H1 (cell line): Measurements from ENCODE around the gene EPHA3. TPM values are rescaled to one million over a fixed set of nuclear protein-coding genes. Genes with fewer than 3 reads are reported as not detected.
"Not testable (repeated sequence)": the region's sequence is repeated elsewhere in the genome, so short reads cannot be mapped to it uniquely, and the experiment has no call there.

Experiments
- CTCF ChIA-PET: fragments of 300-600 bp; sonication (Branson Sonifier 250); formaldehyde crosslinking; loops from one replicate; lab custom pipeline; 2021; ENCODE audit not compliant: partially characterized antibody; lab: Charles Lee
- POLR2A ChIA-PET: fragments of 300-600 bp; sonication (Branson Sonifier 250); formaldehyde crosslinking; loops from one replicate; lab custom pipeline; 2021; ENCODE audit warnings: inconsistent platforms; ENCODE audit not compliant: partially characterized antibody; lab: Charles Lee
- DNase-seq, 2 experiments: peaks; one replicate each; pipeline versions ENCODE4 v3.0.0 to v3.0.0-alpha.2; 2010 to 2022; ENCODE audit warnings: low spot score in 2 of 2, low read depth in 1 of 2, mixed read lengths in 1 of 2
- FAIRE-seq: peaks from 2 replicates; lab custom pipeline; 2011; peaks lifted over from hg19 to GRCh38; lab: Jason Lieb, UNC
- H2AFZ ChIP-seq: 2 replicates; pipeline ENCODE4 v1.8.1; 2012; ENCODE audit warnings: low read length, inconsistent platforms
- H2AK5ac ChIP-seq: 2 replicates; pipeline ENCODE4 v1.6.1; 2013; ENCODE audit warnings: low read depth, low read length
- H2BK120ac ChIP-seq: replicated peaks from 2 replicates; pipeline ENCODE3; 2013; ENCODE audit warnings: low read depth, low read length, inconsistent platforms
- H2BK12ac ChIP-seq: 2 replicates; pipeline ENCODE4 v1.6.1; 2013; ENCODE audit warnings: low read depth, low read length
- H2BK15ac ChIP-seq: 2 replicates; pipeline ENCODE4 v1.6.1; 2013; ENCODE audit warnings: low read length
- H2BK20ac ChIP-seq: 2 replicates; pipeline ENCODE4 v1.6.1; 2013; ENCODE audit warnings: low read length
- H2BK5ac ChIP-seq: 2 replicates; pipeline ENCODE4 v1.6.1; 2013; ENCODE audit warnings: low read depth, low read length
- H3K14ac ChIP-seq: 2 replicates; pipeline ENCODE4 v1.6.1; 2013; ENCODE audit warnings: inconsistent platforms; ENCODE audit not compliant: insufficient read length
- H3K18ac ChIP-seq: 2 replicates; pipeline ENCODE4 v1.6.1; 2013; ENCODE audit warnings: low read length; ENCODE audit errors: extremely low read depth
- H3K23ac ChIP-seq: 2 replicates; pipeline ENCODE4 v1.6.1; 2013; ENCODE audit warnings: inconsistent platforms; ENCODE audit not compliant: insufficient read length
- H3K23me2 ChIP-seq: 2 replicates; pipeline ENCODE4 v1.6.1; 2013; ENCODE audit warnings: low read depth, low read length
- H3K27ac ChIP-seq: 2 replicates; pipeline ENCODE4 v1.6.1; 2011; ENCODE audit warnings: low read depth, low read length, inconsistent platforms
- H3K27me3 ChIP-seq, 4 experiments: replicated peaks in 1 of 4; 1 replicate in 1 of 4; 2 replicates in 3 of 4; pipeline versions ENCODE4 v1.6.1 to v1.8.1; 2011 to 2013; ENCODE audit warnings: low read length in 3 of 4, mild to moderate bottlenecking in 3 of 4, inconsistent platforms in 2 of 4, mixed read lengths in 2 of 4, moderate library complexity in 1 of 4; ENCODE audit not compliant: control insufficient read depth in 3 of 4, insufficient read depth in 3 of 4; ENCODE audit errors: extremely low read depth in 1 of 4
- H3K36me3 ChIP-seq, 4 experiments: 2 replicates each; pipeline versions ENCODE4 v1.6.1 to v1.8.1; 2011 to 2013; ENCODE audit warnings: mild to moderate bottlenecking in 4 of 4, low read length in 3 of 4, moderate library complexity in 2 of 4, control low read depth in 1 of 4, inconsistent platforms in 1 of 4; ENCODE audit not compliant: insufficient read depth in 4 of 4, control insufficient read depth in 2 of 4
- H3K4ac ChIP-seq: replicated peaks from 2 replicates; pipeline ENCODE3; 2013; ENCODE audit warnings: low read length, low read depth, mixed read lengths, inconsistent platforms; ENCODE audit not compliant: insufficient read length
- H3K4me1 ChIP-seq, 4 experiments: replicated peaks in 1 of 4; 1 replicate in 1 of 4; 2 replicates in 3 of 4; pipeline versions ENCODE4 v1.6.1 to v1.8.1; 2011 to 2013; ENCODE audit warnings: low read length in 3 of 4, inconsistent platforms in 2 of 4, mixed read lengths in 1 of 4; ENCODE audit not compliant: insufficient read depth in 4 of 4, control insufficient read depth in 3 of 4
- H3K4me2 ChIP-seq, 2 experiments: 2 replicates each; pipeline versions ENCODE4 v1.6.1 to v1.8.1; 2011 to 2013; ENCODE audit warnings: low read depth in 2 of 2, low read length in 2 of 2, control low read depth in 1 of 2, inconsistent platforms in 1 of 2, mild to moderate bottlenecking in 1 of 2; ENCODE audit not compliant: insufficient read depth in 1 of 2
- H3K4me3 ChIP-seq, 4 experiments: fragments of 200-600, 300-600 bp in 1 of 4; sonication (generic), shearing (Covaris generic), sonication (Bioruptor Twin) in 1 of 4; 2 replicates each; pipeline versions ENCODE4 v1.5.1 to v1.8.1; 2011 to 2016; ENCODE audit warnings: low read length in 4 of 4, low read depth in 3 of 4, control low read depth in 2 of 4, inconsistent platforms in 2 of 4, mild to moderate bottlenecking in 2 of 4, mixed read lengths in 1 of 4, moderate library complexity in 1 of 4; ENCODE audit not compliant: insufficient read depth in 2 of 4; ENCODE audit errors: extremely low read depth in 1 of 4
- H3K56ac ChIP-seq: replicated peaks from 2 replicates; pipeline ENCODE3; 2013; ENCODE audit warnings: low read depth, mild to moderate bottlenecking, mixed read lengths, low read length, inconsistent platforms; ENCODE audit not compliant: insufficient read length
- H3K79me1 ChIP-seq: 2 replicates; pipeline ENCODE4 v1.6.1; 2013; ENCODE audit warnings: low read depth, low read length, control low read depth
- H3K79me2 ChIP-seq, 2 experiments: 2 replicates each; pipeline versions ENCODE4 v1.6.1 to v1.8.1; 2012 to 2013; ENCODE audit warnings: low read length in 2 of 2, mild to moderate bottlenecking in 2 of 2, inconsistent platforms in 1 of 2; ENCODE audit not compliant: insufficient read depth in 2 of 2, control insufficient read depth in 1 of 2
- H3K9ac ChIP-seq, 4 experiments: replicated peaks in 1 of 4; 1 replicate in 1 of 4; 2 replicates in 3 of 4; pipeline versions ENCODE4 v1.6.1 to v1.8.1; 2011 to 2013; ENCODE audit warnings: low read depth in 3 of 4, low read length in 3 of 4, control low read depth in 2 of 4, mild to moderate bottlenecking in 2 of 4, moderate library complexity in 2 of 4, inconsistent platforms in 1 of 4; ENCODE audit errors: extremely low read depth in 1 of 4
- H3K9me3 ChIP-seq, 2 experiments: 2 replicates each; pipeline versions ENCODE4 v1.6.1 to v1.8.1; 2012 to 2013; ENCODE audit warnings: mild to moderate bottlenecking in 2 of 2, moderate library complexity in 2 of 2, control low read depth in 1 of 2, inconsistent platforms in 1 of 2, low read depth in 1 of 2, low read length in 1 of 2, mixed read lengths in 1 of 2; ENCODE audit not compliant: insufficient read depth in 2 of 2
- H4K20me1 ChIP-seq, 2 experiments: replicated peaks in 1 of 2; 2 replicates each; pipeline versions ENCODE3 to v1.8.1; 2011 to 2013; ENCODE audit warnings: inconsistent platforms in 2 of 2, low read length in 2 of 2, mild to moderate bottlenecking in 1 of 2; ENCODE audit not compliant: insufficient read depth in 2 of 2, control insufficient read depth in 1 of 2
- H4K5ac ChIP-seq: 2 replicates; pipeline ENCODE4 v1.6.1; 2013; ENCODE audit warnings: low read length, low read depth, mixed read lengths, inconsistent platforms; ENCODE audit not compliant: insufficient read length
- H4K8ac ChIP-seq: 2 replicates; pipeline ENCODE4 v1.8.0; 2013; ENCODE audit warnings: mild to moderate bottlenecking, moderate library complexity, low read length, inconsistent platforms; ENCODE audit not compliant: insufficient read depth; ENCODE audit errors: extremely low read depth
- H4K91ac ChIP-seq: replicated peaks from 2 replicates; pipeline ENCODE3; 2013; ENCODE audit warnings: low read length, mixed read lengths, inconsistent platforms; ENCODE audit not compliant: insufficient read length
- ASH2L ChIP-seq: fragments of 200-600, 300-600 bp; sonication (generic); IDR thresholded peaks from one replicate; pipeline ENCODE4 v1.7.1; 2017; ENCODE audit warnings: low read length
- EGR1 ChIP-seq: IDR thresholded peaks from 2 replicates; pipeline ENCODE4 v1.6.1; 2011; ENCODE audit warnings: low read depth, low read length, borderline replicate concordance
- KDM5A ChIP-seq: fragments of 200-600 bp; IDR thresholded peaks from 2 replicates; pipeline ENCODE4 v1.7.1; 2012; ENCODE audit warnings: mild to moderate bottlenecking, low read length, inconsistent platforms, mixed read lengths
- RBBP5 ChIP-seq: IDR thresholded peaks from 2 replicates; pipeline ENCODE4 v1.7.1; 2012; ENCODE audit warnings: low read depth, mild to moderate bottlenecking, inconsistent platforms, low read length, moderate library complexity, borderline replicate concordance
- WGBS, 2 experiments: shearing (Covaris generic) in 1 of 2; methylation state at CpG; one replicate each; pipeline versions ENCODE4 v1.1.6 to v1.1.7; 2013 to 2015; ENCODE audit warnings: low lambda C conversion rate in 2 of 2, mixed read lengths in 2 of 2, inconsistent platforms in 1 of 2, low coverage in 1 of 2, missing lambda C conversion rate in 1 of 2; ENCODE audit not compliant: insufficient replicate concordance in 2 of 2, insufficient coverage in 1 of 2, insufficient read length in 1 of 2; ENCODE audit errors: extremely low coverage in 1 of 2, missing lambda C conversion rate in 1 of 2; 5-methylcytosine and 5-hydroxymethylcytosine counted together
- polyA plus RNA-seq, 7 experiments: library from polyadenylated mRNA; depleted of rRNA in 3 of 7; stranded (reverse) in 5 of 7; unstranded in 2 of 7; fragments of >200 nt in 5 of 7; fragments of 200-250 nt in 2 of 7; gene quantifications; 1 replicate in 5 of 7; 2 replicates in 1 of 7; 4 replicates in 1 of 7; pipeline versions ENCODE4 v1.2.1 to v1.2.3, GENCODE V29; 2011 to 2013; ENCODE audit warnings: missing spikeins in 2 of 7, mixed read lengths in 2 of 7
- total RNA-seq: library from RNA; stranded (reverse); fragmentation: NEBNext Ultra II Directional; extraction: Animal tissue kit (Norgen Biotek cat#: 25700); gene quantifications from 2 replicates; pipeline ENCODE4 v1.2.1, GENCODE V29; 2021

The EPHA3 gene
- total and polyA plus RNA-seq, 2 of the 8 experiments (the other 6 are each of a cell fraction or from before 2014, with no cell fraction given) = 0.09 to 0.22 TPM

GRCh38 chr3:89344076-89344475 is 236.7 kb downstream of the EPHA3 start:
- Histone ChIP-seq H3K79me1 (no peaks in the 10 kb centered on the region), H3K27me3 (no peaks in the 10 kb centered on the region), H2BK20ac (no peak overlapping the region), H4K5ac (no peak overlapping the region), H3K4me3 (no peak overlapping the region), H3K56ac (no peak overlapping the region), H2BK12ac (no peak overlapping the region), H3K4me2 (no peak overlapping the region), H2BK5ac (no peak overlapping the region), H3K23ac (no peak overlapping the region), H3K9me3 (no peaks in the 10 kb centered on the region), H3K9ac (no peak overlapping the region), H4K91ac (no peak overlapping the region), H3K36me3 (no peaks in the 10 kb centered on the region), H3K14ac (no peak overlapping the region), H3K18ac (no peak overlapping the region), H3K79me2 (no peaks in the 10 kb centered on the region), H2BK15ac (no peak overlapping the region), H3K4me1 (no peaks in the 10 kb centered on the region), H3K4ac (no peak overlapping the region), H2AFZ (no peak overlapping the region), H3K23me2 (no peaks in the 10 kb centered on the region), H3K27ac (no peak overlapping the region), H2BK120ac (no peak overlapping the region), H4K8ac (no peak overlapping the region), H4K20me1 (no peaks in the 10 kb centered on the region), H2AK5ac (no peak overlapping the region)
- FAIRE-seq (no peak), DNase-seq (no peak)
- TF ChIP-seq KDM5A (no peak), RBBP5 (no peak), EGR1 (no peak), ASH2L (no peak)
- CTCF ChIA-PET = interaction anchor here (0.6 kb wide), 1 partner anchor 28 kb away, joined by 3 read pairs; no protein-coding TSS in a partner anchor
- POLR2A ChIA-PET = no interaction called here

DNA sequence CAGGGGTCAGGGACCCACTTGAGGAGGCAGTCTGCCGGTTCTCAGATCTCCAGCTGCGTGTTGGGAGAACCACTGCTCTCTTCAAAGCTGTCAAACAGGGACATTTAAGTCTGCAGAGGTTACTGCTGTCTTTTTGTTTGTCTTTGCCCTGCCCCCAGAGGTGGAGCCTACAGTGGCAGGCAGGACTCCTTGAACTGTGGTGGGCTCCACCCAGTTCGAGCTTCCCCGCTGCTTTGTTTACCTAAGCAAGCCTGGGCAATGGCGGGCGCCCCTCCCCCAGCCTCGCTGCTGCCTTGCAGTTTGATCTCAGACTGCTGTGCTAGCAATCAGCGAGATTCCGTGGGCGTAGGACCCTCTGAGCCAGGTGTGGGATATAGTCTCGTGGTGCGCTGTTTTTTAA is 243.5 kb downstream of the EPHA3 start:
- 32% methylated on average over 3 of the region's 12 CpGs; no CpG with 5 or more reads in 1 of the 2 experiments for WGBS, 2 experiments
- H4K8ac ChIP-seq, H2BK12ac ChIP-seq, H3K23me2 ChIP-seq, H3K4me1 ChIP-seq, H2AK5ac ChIP-seq, H3K27me3 ChIP-seq, H3K9ac ChIP-seq, H2BK15ac ChIP-seq, H4K20me1 ChIP-seq, H3K4me3 ChIP-seq, H3K27ac ChIP-seq, H3K14ac ChIP-seq, H4K5ac ChIP-seq, H2BK5ac ChIP-seq, H4K91ac ChIP-seq, H3K79me1 ChIP-seq, H2AFZ ChIP-seq, CTCF ChIA-PET, POLR2A ChIA-PET, H2BK20ac ChIP-seq, FAIRE-seq, H3K9me3 ChIP-seq, H3K4ac ChIP-seq, H3K4me2 ChIP-seq, H2BK120ac ChIP-seq, H3K56ac ChIP-seq, H3K36me3 ChIP-seq, H3K18ac ChIP-seq, H3K79me2 ChIP-seq, H3K23ac ChIP-seq: not testable (repeated sequence)
- peak in 1 of 2 experiments; percentile 48 for DNase-seq
